GM18861 (cell line): ENCODE results near the gene PCP2.
A peak's percentile ranks its signal among the peaks of the same experiment; 100 is the strongest.

ENCODE experiments used
- ATAC-seq: cut with Tn5 transposase; IDR thresholded peaks from one replicate; pipeline ENCODE4 v1.9.1; 2021; ENCODE audit not compliant: unreplicated experiment

Gene PCP2

GRCh38 chr19:7640803-7641202 is 7.3 kb upstream of the PCP2 start:
- ATAC-seq = no peak

DNA sequence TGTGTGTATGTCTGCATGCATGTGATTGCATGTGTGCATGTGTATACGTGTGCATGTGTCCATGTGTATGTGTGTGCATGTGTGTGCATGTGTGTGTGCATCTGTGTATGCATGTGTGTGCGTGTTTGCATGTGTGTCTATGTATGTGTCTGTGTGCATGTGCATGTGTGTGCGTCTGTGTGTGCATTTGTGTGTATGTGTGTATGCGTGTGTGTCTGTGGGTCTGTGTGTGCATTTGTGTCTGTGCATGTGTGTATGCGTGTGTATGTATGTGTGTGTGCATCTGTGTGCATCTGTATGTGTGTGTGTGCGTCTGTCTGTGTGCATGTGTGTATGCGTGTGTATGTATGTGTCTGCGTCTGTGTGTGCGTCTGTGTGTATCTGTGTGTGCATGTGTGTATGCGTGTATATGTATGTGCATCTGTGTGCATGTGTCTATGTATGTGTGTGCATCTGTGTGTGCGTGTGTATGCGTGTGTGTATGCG is 6.4 kb upstream of the PCP2 start:
- no peak for ATAC-seq

GRCh38 chr19:7638802-7639465 is 5.4 kb upstream of the PCP2 start:
- ATAC-seq = no peak

- no peak for ATAC-seq
These were observed 4.1 kb upstream of the PCP2 start for GRCh38 chr19:7637374-7638256.

DNA sequence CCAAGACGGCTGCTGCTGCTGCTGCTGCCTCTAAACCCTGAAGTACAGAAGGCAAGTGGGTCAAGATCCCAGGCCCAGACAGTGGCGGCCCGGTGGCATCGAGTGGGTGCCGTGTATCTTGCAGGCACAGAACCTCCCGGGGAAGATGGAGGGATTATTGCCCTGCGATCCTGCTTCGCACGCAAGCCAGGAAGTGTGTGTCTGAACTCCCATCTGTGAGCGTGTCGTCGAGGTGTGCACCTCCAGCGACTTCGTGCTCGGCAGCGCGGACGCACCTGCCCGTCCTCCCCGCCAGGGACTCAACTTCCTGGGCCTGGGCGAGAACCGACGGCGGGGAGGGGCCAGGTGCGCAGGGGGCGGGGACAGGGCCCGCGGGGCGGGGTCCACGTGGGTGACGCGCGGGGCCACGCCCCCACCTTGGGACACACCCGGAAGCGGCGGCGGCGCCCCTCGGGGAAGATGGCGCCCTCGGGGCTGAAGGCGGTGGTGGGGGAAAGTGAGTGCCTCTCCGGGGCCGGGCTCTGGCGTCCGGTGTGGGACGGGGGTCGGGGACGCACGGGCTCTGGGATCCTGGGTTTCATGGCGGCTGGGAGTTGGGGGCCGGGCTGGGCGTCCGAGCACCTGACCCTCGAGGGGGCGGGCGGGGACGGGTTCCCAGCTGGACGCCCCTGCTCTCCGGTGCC is 3.3 kb upstream of the PCP2 start, which contains the start of gene STXBP2:
Gene STXBP2, plus strand, starts transcription at position 420 of the 683 bp plus-strand sequence. Its CDS starts 40 bp downstream, at position 460.
- no peak for ATAC-seq

GRCh38 chr19:7636317-7636690 is 2.8 kb upstream of the PCP2 start:
- no peak for ATAC-seq

DNA sequence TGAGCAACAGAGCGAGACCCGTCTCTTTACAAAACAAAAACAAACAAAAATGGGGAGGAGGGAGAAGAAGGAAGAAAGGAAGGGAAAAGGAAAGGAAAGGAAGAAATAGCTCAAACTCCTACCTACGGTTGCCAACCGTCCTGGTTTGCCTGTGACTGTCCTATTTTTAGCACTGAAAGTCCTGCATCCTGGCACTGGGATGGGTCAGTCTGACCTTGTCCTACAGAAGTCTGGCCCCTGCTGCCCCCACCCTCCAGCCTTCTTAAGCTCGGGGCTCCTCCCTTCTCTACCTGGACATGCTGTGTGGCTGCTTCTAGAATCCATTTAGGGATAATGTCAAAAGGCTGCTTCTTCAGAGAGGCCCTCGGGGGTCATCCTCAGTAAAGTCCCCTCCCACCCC is 2.2 kb upstream of the PCP2 start:
- no peak for ATAC-seq

GRCh38 chr19:7632340-7633203 is 947 bp downstream of the PCP2 start:
- ATAC-seq = no peak

DNA sequence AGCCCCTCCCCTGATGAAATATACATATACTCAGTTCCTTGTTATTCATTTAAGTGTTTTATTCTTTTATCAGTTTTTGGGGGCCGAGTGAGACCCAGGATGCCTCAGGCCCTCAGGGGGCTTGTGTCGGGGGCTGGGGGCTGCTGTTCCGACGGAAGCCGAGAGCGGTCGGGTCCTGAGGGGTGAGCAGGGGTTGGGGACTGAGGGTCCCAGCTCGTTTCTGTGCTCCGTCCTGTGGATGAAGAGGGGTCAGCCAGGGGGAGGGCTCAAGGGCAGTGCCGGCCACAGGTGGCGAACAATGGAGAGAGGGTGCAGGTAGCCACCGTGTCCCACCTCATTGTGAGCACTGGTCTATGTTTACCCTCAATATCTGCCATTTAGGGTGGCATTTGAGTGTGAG is 1.9 kb downstream of the PCP2 start:
- ATAC-seq = no peak

DNA sequence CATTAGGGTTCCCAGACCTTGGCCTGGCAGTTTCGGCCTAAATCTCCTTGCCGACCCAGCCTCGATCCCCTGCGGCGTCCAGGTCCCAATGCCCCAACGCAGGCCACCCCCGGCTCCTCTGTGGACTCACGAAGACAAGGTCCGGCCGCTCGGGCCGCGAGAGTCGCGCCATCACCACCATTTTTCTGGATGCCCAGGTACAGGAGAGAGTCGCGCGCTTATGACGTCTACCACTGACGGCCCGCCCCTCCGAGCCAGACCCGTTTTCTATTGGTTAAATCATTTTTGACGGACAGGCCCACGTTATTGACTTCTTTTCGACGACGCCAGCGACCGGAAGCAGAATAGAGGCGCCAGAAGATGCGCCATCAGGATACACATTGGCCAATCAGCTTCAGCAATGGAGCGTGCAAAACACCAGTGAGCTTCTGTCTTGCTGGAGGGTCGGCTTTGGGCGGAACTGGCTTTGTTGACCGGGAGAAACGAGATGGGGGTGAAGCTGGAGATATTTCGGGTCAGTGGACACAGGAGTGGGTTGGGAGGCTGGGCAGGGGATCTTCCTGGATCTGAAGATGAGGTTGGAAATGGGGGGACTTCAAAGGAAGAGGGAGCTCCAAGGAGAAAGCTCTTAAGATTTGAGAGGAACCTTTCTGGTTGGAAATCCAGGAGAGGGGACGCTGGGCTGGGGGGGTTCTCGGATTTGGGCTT is 4.0 kb downstream of the PCP2 start, which contains the start of the genes PET100 and XAB2:
Gene PET100, plus strand, starts transcription at position 447 of the 708 bp plus-strand sequence. Its CDS starts 41 bp downstream, at position 488.
Gene XAB2, minus strand, starts transcription at position 199 of the 708 bp plus-strand sequence. Its CDS starts 18 bp downstream, at position 181.
- peak; percentile 87 for ATAC-seq

DNA sequence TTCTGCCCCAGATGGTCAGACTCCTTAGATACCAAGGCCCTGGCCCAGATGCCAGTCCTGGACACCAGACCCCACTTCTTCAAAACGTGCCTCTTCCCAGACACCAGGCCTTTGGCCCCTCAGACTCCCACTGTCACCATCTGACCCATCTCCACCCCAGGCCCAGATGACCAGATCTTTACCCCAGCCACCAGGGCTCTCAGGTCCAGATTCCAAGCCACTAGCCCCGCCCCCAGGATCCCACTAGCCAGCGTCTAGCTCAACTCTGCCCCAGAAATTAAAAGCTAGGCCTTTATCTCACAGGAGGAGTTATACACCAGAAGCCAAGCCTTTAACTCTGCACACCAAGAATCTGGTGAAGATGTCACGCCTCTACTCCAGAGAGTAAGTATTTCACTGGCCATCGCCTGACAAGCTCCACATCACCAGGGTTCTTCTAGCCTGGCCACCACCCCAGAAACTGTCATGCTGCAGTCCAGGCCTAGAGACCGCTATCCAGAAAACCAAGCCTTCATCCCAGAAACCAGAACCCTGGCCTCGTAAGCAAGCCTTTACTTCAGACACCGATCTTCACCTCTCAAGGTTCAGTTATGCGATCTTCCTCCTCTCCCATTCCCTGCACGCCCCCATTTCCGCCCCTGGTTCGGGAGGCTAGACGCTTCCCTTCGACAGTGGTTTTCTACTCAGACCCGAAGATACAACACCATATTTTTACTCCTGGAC is 4.8 kb downstream of the PCP2 start:
- no peak for ATAC-seq

DNA sequence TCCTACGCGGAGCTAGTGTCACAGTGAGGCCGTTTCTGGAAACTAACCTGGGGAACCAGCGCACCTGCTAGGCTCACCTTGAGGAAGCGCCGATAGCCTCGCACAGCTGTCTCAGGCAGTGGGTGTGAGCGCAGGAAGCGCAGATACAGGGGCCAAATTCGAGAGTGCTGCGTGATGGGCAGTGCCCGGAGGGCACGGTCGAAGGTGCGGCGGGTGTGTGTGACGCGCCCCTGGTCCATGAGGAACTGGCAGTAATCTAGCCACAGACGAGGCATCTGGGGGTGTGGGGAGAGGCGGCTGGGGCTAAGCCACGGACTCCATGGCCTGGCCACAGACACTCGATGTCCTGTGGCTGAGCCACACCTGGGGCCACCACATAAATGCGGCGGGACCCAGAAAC is 6.4 kb downstream of the PCP2 start:
- ATAC-seq = no peak

- ATAC-seq = no peak
These were observed 7.7 kb downstream of the PCP2 start for GRCh38 chr19:7625763-7626372.

DNA sequence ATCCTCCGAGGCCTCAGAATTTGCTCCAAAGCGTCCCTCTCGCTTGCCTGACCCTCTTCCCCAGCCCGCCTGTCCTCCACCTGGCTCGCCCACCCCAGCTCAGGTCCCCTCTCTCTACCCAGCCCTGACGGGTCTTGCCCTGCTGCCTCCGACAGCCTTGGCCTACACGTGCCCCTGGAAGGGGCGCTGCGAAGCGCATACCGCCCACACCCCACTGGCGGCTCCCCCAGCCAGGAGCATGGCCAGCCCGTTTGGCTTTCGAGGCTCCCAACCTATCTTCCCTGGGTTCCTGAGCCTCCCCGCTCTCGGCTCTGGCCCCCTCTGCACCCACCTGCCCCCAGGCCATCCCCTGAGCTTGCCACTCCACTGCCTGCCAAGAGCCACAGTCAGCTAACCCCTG is 8.7 kb downstream of the PCP2 start:
- no peak for ATAC-seq

DNA sequence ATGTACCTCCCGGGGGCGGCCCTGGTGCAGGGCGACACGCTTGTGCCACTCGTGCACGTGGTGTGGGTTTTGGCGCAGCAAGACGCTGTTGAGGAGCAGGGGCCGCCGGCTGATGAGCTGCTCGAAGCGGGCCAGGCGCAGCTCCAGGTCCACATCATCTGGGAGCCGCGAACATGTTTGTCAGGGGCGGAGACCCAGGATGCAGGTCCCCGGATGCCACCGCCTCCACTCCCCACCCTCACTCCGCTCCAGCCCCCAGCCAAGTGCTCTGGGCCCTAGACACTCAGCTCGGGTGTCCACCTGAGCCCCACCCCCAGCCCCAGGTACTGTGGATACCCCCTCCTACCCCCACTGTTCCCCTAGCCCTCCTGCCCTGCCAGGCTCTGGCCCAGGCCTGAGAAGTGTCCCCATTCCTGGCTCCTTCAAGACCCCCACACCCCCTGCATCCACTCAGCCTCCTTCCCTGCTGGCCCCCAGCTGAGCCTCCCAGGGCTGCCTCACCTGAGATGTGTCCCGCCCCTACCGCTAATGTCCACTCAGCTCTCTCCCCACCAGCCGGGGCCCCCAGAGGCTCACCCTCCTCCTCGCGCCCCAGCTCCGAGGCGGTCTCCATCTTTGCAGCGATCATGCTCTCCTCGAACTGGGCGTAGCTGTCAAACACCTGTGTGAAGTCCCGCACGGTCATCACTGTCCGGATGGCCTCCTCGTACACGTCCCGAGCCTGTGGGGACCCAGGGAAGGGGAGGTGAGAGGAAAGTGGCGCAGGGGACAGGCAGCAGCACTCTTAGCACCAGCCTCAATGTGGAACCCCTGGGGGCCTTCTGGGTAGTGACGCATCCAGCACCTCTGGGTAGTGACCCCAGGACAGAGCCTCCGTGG is 9.6 kb downstream of the PCP2 start:
- ATAC-seq = no peak

DNA sequence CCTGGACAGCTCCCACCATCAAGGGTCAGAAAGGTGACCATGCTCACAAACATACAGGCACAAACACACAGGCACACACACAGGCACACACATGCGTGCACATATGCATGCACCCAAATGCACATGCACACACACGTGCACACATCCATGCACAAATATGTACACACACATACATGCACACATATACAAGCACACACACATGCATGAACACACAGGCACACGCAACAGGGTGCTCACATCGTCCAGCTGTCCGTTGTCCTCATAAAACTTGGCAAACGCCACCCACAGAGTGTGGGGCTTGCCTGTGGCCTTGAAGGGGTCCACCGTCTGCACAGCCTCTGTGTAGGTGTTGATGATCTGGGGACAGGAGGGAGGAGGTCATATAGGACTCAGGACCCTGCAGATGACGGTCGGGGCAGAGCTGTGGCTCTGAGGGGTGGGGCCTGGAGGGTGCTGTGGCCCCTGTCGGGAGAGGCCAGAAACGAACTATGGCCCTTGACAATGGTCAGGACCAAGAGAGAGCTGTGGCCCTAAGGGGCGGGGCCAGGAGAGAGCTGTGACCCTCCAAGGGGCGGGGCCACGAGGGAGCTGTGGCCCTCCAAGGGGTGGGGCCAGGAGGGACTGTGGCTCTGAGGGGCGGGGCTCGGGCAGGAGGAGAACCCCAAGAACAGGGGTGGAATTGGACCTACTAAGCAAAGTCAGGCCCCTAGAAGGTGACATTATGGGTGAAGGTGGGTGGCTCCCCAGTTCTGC is 10.4 kb downstream of the PCP2 start:
- no peak for ATAC-seq
